Inflammatory macrophage treated with lipopolysaccharide for 4 hours (primary cell): ENCODE results near the gene RMDN3.

Source experiments
- DNase-seq: peaks from one replicate; pipeline ENCODE4 v3.0.0-alpha.2; 2020

RMDN3 gene

DNA sequence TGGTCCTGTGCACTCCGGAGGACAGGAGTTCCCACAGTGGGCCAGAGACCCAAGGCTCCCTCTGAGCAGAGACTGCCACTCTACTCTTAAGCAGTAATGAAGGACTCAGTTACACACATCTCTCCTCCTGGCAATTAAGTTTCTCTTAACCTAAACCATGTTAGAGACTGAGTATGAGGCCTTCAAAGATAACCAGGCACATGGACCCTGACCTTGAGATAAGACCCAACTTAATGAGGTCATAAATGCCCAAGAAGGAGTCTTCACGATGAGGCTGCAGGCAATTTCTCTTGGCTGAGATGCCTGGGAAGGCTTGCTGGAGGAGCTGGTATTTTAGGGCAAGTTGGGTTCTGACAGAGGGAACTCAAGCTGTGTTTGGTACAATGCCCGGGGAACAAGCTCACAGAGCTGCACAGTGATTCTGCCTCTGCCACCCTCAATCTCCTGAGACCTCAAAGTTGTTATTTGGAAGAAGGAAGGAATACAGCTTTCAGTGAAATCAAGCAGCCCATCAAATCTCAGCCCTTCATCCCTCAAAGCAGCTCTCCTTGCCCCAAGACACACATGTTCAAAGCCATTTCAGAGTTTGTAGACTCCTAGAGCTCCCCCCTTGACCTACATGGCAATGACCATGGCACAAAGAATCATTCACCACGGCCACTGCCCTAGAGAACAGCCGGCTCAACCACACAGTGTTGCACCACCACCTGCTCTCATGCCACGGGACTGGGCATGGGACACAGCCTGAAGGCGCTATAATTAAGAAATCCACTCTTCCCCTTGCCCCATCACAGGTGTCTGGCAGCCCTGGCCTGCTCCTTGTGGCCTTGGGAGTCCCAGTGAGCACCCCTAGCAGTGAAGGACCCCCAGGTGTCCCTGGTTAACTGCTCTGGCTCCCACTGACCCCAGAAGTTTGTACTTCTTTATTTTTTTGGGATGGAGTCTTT lies 7.1 kb downstream of the RMDN3 start:
- DNase-seq = peak; percentile 80

DNA sequence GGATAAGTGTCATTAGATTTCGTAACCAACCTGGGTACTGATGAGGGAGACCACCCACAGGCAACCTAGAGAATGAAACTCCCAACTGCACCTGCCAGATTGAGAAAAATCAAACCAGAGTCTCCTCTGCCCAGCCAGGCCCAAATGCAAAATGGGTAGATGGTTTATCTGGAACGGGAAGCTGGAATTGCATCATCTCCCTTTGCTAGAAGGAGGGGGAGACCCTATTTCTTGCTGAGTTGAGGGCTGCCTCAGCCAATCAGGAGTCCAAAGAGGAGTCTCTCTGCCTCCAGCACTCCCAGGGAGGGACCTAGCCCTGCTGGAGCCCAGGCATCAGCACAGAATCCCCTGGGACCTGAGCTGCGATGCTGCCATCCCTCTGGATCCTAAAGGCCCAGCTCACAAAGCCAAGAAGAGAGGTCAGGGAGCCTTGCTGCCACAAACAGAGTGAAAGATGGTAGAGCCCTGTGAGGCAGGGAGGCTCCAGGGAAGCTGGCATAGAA lies 8.1 kb downstream of the RMDN3 start:
- peak; percentile 74 for DNase-seq

DNA sequence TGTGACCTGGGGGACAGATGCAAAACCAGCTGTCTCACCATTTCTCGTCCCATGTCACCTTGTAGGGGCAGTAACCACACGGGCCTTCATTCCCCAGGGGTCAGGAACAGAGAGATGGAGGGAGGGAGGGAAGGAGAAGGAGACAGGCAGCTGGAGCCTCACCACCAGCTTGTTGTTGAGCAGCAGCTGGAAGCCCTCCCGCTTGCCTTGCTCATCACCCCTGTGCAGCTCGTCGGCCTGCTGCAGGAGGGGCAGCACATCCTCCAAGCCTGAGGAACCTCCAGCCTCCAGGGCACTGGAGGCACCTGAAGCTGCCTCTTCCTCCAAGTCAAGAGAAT lies 10.3 kb downstream of the RMDN3 start:
- DNase-seq = no peak

DNA sequence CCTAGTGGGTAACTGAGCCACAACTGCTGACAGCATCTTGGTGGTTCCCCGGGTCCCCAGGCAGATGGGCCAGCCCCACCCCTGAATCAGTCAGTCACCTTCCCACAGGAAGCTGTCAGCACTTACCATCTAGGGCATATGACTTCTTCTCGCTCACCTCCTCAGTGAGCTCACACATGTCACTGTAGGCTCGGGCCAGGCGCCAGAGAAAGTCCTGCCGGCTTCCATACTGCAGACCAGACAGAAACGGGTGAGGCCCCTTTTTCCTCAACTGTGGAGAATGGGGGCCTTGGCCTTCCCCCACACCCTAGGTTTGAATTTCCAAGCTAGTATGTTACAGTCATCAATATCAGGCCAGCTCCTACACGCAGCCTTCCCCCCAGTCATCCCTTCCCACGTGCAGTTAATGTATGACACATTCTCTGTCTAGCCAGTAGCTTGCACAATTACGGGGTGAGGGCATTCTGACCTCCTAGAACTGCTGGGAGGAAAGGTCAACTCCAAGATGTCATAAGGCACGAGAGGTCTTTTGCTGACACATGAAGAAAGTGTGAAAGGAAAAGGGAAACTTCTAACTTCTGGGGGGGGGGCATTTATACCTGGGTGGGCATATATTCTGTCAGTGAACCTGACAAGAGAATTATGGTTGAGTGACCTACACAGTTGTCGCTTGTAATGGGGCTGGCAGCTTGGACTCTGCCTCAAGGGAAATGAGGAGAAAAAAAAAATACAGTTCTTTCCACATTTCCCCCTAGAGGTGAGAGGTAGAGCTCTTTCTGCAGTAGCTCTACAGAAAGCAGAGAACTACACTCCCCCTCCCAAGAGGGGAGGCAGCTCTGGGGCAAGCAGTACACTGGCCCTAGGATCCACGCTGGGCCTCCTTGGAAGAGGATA lies 10.9 kb downstream of the RMDN3 start:
- peak; percentile 99 for DNase-seq

DNA sequence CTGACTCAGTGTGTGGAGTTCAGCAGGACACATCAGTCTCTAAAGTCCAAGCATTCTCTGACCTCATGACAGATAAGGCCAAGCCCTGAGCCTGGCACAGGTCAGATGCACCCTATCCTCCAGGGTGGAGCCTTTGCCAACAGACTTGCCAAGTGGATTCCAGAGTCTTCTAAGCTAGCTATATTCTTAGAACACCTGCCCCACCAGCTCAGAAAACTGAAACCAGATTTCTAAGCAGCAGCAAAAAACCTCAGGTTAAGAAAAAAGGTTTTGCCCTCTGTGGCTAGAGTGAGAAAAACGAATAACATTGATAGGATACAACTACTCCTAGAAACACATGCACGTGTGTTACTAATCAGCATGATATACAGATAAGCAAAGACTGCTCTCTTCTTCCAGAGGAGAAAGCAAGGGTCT lies 11.6 kb downstream of the RMDN3 start:
- no peak for DNase-seq

DNA sequence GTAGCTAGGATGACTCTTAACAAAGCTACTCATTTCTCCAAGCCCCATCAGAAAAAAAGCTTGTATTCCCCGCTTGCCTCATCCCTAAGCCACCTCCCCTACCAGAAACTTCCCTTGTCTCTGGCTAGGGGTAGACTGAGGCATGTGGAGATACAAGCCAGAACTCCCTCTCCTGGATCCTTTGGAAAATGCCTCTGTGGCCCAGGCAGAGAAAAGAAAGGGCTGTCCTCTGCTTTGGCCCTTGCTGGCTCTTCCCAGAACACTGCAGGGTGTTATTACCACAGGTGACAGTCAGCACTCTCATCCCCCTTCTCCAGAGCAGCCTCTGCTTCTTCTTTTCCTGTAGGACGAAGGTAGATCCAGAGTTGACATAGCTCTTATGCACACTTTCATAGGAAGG lies 15.2 kb downstream of the RMDN3 start:
- DNase-seq = no peak

DNA sequence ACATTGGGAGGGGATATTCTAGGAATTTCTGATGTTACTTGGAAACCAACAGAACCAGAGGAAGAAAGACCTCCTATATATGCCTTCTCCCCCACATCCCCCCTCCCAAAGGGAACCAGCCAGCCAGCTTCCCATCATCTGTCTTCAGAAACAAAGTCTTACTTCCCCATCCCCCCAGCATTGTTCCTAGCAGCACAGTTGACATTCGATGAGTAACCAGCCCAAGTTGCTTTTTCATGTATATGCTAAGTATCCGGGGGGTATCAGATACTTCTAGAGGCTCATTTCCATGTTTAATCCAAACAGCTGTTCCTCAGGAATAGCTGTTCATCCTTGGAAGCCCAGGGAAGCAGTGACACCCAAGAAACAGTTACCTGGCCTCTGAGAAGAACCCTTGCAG lies 16.0 kb downstream of the RMDN3 start:
- DNase-seq = no peak

DNA sequence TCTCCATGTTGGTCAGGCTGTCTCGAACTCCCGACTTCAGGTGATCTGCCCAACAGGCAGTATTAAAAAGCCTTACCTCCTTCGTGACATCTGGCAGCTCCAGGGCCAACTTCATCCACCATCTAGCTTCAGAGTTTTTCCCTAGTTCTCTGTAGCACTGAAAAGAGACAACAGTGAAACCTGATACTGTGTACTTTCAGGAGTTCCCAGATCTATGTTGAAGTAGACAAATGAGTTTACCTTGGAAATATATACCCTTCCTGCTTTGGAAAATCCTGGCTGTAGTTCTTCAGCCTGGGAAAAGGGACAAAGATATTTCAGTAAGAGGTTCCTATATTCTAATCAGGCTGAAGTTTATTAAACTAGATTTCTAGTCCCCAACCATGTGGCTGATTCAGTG lies 18.0 kb downstream of the RMDN3 start:
- DNase-seq = no peak

DNA sequence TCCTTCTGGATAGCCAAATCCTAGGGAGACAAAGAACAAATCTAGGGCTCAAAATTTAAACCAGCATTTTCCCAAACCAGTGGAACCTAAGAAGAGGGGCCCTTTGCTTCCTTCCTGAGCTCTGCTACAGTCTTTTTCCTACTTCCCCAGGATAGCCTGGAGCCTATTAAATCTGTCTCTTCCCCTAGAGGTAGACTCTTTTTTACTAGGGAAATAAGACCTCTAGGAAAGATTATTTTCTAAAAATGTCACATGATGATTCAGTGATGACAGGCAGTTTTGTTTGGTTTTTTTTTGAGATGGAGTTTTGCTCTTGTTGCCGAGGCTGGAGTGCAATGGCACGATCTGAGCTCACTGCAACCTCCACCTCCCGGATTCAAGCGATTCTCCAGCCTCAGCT lies 18.5 kb downstream of the RMDN3 start:
- no peak for DNase-seq

DNA sequence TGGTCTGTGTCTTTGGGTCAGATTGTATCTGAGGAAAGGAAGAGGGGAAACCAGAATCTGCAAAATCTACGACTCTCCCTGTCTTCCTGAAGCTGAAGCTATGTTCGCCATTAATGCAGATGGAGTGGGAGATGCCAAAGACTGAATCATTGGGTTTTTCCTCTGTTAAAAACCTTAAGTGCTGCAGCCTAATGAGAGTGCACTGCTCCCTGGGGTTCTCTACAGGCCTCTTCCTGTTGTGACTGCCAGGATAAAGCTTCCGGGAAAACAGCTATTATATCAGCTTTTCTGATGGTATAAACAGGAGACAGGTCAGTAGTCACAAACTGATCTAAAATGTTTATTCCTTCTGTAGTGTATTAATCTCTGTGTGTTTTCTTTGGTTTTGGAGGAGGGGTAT lies 24.0 kb downstream of the RMDN3 start:
- no peak for DNase-seq

DNA sequence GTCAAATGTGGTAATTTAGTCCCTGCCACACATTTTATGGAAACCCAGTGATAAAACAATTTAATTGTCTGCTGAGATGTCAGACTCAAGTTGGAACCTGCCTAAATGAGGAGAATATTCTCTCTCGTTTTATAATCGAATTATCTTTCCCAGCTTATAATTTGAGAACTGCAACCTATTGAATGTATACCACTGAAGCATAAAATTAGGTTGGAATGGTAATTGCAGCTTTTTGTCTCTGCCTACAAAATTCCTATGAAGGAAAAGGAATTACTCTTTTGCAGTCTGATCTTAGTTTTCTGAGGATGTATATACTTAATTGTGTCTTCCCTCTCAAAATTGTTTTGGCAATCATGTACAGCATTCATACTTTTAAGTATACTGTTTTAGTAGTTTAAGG lies 31.1 kb downstream of the RMDN3 start:
- DNase-seq = no peak

DNA sequence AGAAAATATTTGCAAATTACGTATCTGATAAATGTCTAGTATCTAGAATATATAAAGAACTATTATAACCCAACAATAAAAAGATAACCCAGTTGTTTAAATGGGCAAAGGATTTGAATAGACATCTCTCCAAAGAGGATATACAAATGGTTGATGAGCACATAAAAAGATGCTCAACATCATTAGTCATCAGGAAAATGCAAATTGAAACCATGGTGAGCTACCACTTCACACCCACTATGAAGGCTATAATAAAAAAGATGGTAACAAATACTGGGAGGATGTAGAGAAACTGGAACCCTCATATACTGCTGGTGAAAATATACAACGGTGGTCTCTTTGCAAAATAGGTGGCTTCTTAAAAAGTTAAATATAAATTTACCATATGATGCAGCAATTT lies 32.1 kb downstream of the RMDN3 start:
- peak; percentile 52 for DNase-seq

DNA sequence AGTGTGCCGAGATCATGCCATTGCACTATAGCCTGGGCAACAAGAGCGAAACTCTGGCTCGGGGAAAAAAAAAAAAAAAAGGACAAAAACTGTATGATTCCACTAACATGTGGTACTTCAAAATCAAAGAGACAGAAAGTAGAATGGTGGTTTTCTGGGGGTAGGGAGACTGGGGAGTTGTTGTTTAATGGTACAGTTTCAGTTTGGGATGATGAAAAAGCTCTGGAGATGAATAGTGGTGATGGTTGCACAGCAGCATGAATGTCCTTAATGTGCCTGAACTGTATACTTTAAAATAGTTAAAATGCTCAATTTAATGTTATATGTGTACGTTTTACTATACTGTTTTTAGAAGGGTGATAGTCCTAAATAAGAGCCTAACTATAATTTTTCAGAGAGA lies 32.7 kb downstream of the RMDN3 start:
- no peak for DNase-seq

DNA sequence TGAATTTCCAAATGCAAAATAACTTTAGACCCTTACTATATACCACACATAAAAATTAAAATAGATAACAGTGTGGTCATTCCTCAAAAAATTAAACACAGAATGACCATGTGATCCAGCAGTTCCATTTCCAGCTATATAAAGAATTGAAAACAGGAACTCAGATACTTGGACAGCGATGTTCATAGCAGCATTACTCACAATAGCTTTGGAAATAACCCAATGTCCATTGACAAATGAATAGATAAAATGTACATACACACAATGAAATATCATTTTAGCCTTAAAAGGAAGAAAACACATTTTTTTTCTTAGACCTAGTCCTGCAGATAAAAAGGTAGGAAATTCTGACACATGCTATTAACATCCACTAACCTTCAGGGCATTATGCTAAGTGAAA lies 33.4 kb downstream of the RMDN3 start:
- DNase-seq = peak; percentile 56

DNA sequence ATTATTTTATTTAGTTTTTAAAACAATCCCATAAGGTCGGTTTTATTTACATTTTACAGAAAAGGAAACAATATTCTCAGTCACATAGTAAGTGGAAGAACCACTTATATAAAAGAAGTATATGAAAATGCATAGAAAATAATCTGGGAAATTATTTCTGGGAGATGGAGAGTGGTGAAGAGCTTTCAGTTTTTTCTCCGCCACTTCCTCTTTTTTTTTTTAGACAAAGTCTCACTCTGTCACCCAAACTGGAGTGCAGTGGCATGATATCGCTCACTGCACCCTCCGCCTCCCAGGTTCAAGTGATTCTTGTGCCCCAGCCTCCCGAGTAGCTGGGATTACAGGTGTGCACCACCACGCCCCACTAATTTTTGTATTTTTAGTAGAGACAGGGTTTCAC lies 38.9 kb downstream of the RMDN3 start:
- no peak for DNase-seq

DNA sequence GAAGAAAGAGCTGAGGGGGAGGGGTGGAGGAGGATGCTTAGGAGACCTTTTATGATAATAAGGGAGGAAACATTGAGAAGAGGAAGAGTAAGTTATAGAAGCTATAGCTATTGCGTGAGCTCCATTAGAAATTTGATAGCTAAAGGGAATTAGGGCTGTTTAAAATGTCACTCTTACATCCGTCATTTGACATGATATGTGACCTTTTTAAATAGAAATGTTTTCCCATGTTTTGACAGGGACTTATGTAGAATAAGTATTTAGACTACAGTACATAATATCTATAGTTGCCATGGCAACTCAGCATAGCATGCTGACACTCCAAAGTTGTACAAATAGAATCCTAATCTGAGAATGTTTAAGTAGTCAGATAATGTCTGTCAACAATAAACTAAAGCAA lies 40.9 kb downstream of the RMDN3 start:
- no peak for DNase-seq

DNA sequence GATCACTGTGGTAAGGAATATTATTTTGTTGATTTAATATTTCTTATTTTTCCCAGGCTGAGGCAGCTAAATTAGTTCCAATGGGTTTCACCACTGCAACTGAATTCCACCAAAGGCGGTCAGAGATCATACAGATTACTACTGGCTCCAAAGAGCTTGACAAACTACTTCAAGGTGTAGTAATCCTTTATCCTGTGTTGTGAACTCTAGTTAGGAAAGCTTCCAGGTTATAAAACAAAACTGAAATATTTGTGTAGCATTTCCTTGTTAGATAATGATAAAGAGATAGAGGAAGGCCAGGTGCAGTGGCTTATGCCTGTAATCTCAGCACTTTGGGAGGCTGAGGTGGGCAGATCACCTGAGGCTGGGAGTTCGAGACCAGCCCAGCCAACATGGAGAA lies 48.9 kb downstream of the RMDN3 start:
- DNase-seq = no peak

DNA sequence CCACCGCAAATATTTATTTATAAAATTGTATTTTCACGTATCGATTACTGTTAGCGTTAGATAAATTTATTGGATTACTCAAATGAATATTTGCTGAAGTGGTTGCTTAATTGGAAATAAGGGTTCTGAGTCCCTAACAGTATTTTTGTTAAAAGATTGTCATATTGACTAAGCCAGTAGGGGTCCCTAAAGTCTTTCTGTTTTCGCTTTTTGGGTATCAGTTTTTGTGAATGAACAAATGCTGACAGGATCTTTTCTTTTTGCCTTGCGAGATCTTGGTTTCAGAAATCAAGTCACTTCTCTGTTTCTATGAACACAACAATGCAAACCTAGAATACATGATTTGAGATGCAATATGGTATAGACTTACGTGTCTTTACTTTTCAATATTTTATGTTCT lies 53.0 kb downstream of the RMDN3 start:
- DNase-seq = peak; percentile 45

DNA sequence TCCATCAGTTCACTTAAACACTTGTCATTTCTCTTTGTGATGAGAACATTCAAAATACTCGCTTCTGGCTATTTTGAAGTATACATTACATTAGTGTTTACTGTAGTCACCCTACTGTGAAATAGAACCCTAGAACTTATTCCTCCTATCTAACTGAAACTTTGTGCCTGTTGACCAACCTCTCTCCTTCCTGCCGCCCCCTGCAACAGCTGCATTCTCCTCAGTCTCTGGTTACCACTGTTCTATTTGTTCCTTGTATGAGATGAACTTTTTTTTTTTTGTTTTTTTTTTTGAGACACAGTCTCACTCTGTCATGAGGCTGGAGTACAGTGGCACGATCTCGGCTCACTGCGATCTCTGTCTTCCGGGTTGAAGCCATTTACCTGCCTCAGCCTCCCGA lies 57.1 kb downstream of the RMDN3 start:
- no peak for DNase-seq

DNA sequence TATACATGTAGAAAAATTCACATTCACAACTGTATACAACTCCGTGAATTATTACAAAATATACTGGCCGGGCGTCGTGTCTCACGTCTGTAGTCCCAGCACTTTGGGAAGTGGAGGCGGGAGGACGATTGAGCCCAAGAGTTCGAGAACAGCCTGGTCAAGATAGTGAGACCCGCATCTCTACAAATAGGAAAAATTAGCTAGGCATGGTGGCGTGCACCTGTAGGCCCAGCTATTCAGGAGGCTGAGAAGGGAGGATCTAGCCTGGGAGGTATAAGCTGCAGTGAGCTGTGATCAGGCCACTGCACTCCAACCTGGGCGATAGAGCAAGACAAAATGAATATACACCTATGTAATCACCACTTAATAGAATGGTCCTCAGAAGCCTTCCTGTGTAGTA lies 58.8 kb downstream of the RMDN3 start:
- DNase-seq = no peak

DNA sequence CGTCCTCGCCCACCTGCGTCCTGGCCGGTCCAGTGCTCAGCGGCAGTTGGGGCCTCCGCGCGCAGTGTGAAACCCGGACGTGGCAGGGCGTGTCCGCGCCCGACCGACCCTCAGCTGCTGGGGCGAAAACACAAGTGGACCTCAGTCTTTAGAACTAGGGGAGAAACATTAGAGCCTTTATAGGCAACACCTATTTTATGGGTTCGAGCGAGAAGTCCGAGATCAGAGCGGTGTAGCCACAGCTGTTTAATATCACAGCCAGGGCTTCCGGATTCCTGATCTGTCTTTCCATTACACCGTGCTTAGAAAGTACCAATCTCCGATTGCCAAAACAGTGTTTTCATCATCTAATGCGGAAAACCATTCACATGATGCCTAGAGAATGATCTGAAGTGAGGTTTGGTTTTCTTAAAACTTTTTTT lies 59.6 kb downstream of the RMDN3 start:
- DNase-seq = peak; percentile 25

DNA sequence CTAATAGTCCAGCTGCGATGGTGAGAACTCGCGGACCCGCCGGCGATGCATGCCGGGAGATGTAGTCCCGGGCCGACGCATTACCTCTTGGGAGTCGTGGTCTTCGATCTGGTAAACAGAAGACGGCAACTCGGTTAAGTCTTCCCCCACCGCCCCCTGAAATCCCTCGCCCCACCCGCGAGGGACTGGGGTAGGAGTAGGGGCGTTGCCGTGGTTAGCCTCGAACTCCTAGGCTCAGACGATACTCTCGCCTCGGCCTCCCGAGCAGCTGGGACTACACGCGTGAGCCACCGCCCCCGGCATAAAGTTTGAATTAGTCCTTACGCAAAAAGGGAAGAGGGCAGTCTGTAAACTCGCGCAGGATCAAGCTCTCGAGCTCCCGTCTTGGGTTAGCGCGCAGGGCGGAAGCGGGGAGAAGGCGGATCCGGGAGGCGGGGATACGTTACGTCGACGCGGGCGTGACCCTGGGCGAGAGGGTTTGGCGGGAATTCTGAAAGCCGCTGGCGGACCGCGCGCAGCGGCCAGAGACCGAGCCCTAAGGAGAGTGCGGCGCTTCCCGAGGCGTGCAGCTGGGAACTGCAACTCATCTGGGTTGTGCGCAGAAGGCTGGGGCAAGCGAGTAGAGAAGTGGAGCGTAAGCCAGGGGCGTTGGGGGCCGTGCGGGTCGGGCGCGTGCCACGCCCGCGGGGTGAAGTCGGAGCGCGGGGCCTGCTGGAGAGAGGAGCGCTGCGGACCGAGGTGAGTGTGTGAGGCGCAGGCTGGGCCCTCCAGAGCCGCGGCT lies 60.2 kb downstream of the RMDN3 start, which contains the start of gene RAD51:
RAD51 (plus strand) TSS at position 487 of the 781 bp plus-strand sequence. CDS start 3,585 bp downstream, outside the sequence.
- peak; percentile 99 for DNase-seq
